Brain microvascular endothelial cell (primary cell): ENCODE data around the gene FYN.

Experiments
- DNase-seq: peaks from one replicate; pipeline ENCODE4 v3.0.0-alpha.2; 2020
- H3K27ac ChIP-seq: fragments of 250-450 bp; sonication (Bioruptor Pico); 2 replicates; pipeline ENCODE4 v1.5.1; 2020; ENCODE audit warnings: mild to moderate bottlenecking, moderate library complexity
- H3K27me3 ChIP-seq: fragments of 250-450 bp; sonication (Bioruptor Pico); replicated peaks from 2 replicates; pipeline ENCODE4 v1.5.1; 2020; ENCODE audit warnings: mild to moderate bottlenecking
- H3K36me3 ChIP-seq: fragments of 250-450 bp; sonication (Bioruptor Pico); replicated peaks from 2 replicates; pipeline ENCODE4 v1.5.1; 2020; ENCODE audit warnings: mild to moderate bottlenecking
- H3K4me3 ChIP-seq: 2 replicates; pipeline ENCODE4 v1.5.1; 2011; ENCODE audit warnings: low read depth, mild to moderate bottlenecking, control low read depth, low read length, moderate library complexity
- in situ Hi-C: cut with HindIII; loops from 2 replicates; pipeline ENCODE4 v1.10.0; 2017; ENCODE audit warnings: low sequenced_read_pairs, low pct_ligation_motif_present
- TF ChIP-seq, protein P1 (sequence below): IDR thresholded peaks from 2 replicates; pipeline ENCODE4 v1.5.1; 2011; ENCODE audit warnings: low read depth, mild to moderate bottlenecking, moderate library complexity, low read length, control low read depth, inconsistent platforms; ENCODE audit errors: missing control alignments

Gene FYN

DNA sequence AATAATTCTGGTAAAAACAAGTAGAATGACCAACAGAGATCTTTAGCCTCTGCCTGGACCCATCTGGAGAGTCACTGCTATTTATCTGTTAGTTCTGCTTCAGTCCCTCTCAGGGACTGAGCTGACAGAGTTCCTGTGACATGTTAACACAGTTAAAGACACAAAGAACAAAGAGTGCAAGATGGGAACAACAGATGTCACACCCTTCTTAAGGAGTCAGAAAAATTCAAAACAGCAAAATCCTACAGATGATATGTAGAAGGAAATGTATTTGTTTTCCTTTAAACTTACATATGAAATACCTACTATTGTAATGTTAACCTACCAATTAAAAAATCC, 102.2 kb downstream of the FYN start:
- TF ChIP-seq, protein P1, sequence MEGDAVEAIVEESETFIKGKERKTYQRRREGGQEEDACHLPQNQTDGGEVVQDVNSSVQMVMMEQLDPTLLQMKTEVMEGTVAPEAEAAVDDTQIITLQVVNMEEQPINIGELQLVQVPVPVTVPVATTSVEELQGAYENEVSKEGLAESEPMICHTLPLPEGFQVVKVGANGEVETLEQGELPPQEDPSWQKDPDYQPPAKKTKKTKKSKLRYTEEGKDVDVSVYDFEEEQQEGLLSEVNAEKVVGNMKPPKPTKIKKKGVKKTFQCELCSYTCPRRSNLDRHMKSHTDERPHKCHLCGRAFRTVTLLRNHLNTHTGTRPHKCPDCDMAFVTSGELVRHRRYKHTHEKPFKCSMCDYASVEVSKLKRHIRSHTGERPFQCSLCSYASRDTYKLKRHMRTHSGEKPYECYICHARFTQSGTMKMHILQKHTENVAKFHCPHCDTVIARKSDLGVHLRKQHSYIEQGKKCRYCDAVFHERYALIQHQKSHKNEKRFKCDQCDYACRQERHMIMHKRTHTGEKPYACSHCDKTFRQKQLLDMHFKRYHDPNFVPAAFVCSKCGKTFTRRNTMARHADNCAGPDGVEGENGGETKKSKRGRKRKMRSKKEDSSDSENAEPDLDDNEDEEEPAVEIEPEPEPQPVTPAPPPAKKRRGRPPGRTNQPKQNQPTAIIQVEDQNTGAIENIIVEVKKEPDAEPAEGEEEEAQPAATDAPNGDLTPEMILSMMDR: no peak
- Histone ChIP-seq H3K4me3 (no peak overlapping the region), H3K27ac (no peak overlapping the region), H3K27me3 (no peaks in the 10 kb centered on the region), H3K36me3 (no peaks in the 10 kb centered on the region)
- no peak for DNase-seq
- in situ Hi-C loops: no loop called here

DNA sequence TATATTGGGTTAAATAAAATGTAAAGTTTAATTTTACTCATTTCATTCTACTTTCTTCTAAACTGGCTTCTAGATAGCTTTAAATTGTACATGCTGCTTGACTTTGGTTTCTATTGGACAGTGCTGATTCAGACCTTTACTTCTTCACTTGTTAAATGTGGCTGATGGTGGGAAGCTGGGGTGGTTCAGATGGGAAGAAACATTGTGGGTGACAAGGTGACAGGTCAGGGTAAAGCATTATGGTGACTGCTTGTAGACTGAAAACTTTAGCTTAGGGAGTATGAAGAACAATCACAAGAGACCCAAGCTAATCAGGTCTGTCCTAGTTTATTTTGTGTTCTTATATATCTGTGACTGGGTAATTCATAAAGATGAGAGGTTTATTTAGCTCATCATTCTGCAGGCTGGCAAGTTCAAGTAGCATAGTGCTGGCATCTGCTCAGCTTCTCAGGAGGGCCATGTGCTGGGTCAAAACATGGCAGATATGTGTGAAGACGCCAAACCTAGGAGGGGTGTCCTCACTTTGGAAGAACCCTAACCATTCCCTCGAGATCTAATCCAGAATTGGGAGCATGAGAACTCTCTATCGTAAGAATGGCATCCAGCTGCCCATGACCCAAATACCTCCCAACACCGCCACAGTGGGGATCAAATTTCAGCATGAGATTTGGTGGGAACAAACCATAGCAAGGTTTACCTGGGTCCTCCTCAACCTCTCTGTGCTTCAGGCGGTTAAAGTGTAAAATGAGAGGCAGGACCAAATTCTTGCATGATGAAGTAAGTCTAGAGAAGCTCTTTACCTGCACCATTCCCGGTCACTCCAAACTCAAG, 102.8 kb downstream of the FYN start:
- TF ChIP-seq, protein P1: no peak
- Histone ChIP-seq H3K27me3 (no peaks in the 10 kb centered on the region), H3K36me3 (no peaks in the 10 kb centered on the region), H3K27ac (no peak overlapping the region), H3K4me3 (no peak overlapping the region)
- DNase-seq: no peak
- in situ Hi-C loops: no loop called here

DNA sequence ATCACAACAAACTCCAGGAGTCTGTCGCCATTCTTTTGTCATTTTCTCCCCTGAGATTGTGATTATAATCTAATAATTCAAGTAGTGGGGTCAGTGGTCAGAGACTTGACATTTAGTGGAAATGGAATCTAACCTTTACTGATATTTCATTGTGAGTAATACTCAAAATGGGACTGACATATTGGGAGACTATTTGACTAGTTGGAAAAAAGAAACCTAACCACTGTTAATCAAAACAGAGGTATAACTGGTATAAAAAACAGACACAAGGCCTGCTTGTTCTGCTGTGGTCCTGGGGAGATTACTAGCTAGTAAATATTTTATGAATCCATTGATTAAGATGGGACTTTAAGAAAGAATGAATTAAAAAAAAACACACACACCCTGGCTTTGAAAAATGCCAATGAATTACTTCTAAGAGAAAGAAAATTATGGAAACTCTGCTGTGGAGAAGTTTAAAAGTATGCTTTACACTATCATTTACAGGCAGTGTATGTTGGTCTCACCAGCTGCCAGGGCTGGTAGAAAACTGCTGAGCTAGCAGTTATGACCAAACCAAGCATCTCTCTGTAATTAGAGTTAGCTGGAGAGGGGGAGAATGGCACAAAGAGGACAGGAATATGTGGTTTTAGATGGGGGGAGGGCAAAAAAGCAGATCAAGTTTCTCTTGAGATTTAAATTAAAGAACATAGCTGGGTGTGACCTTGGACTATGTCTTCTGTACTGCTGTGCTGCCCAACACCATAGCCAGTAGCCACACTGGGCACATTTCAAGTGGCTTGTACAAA, 103.7 kb downstream of the FYN start:
- Histone ChIP-seq H3K36me3 (no peaks in the 10 kb centered on the region), H3K27me3 (no peaks in the 10 kb centered on the region), H3K4me3 (no peak overlapping the region), H3K27ac (no peak overlapping the region)
- in situ Hi-C loops: no loop called here
- TF ChIP-seq, protein P1: no peak
- DNase-seq: no peak

DNA sequence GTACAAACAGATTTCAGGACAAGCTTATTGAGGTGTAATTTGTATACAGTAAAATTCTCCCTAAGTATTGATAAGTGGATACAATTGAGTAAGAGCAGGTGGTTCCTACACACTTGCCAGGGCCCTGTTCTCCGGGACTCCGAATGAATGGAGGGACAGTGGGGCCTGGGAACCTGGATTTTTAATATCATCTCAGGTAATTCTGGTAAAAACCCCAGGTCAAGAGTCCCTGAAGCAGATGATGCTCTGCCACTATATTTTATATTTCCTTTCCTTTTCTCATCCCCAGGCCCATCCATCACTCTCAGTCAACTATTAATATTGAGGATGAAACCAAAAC, 104.9 kb downstream of the FYN start:
- TF ChIP-seq, protein P1: no peak
- no peak overlapping the region for H3K27ac ChIP-seq
- in situ Hi-C loops: no loop called here

DNA sequence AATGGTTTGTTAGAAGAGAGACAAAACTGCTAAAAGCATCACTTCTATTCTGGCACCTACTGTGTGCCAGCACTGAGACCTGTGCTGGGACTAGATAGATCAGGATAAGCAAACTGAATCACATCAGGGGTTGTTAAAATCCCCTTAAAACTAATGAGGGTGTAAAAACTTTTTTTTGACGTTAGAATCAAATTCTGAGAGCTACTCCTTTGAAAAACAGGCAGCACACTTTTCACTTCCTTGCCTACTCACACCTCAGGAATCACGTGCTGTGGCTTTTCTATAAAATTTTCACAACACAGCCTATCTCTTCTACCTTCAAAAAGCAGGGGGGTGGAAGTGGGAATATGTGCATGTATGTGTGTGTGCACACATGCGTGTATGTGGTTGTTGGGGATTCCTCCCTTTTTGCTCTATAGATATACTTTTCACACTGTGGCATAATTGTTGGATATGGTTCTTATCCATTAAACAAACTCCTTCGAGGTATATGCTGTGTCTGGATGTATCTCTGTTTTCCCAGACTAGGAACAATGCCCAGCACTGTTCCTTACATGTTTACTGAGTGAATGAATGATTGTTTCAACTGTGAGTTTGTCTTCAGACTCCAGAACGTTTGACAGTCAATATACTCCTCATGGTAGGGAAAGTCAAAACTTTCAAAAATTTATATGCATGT, 105.4 kb downstream of the FYN start:
- in situ Hi-C loops: no loop called here
- H3K27ac ChIP-seq: no peak overlapping the region
- no peaks in the 10 kb centered on the region for H3K27me3 ChIP-seq
- no peaks in the 10 kb centered on the region for H3K36me3 ChIP-seq
- no peak overlapping the region for H3K4me3 ChIP-seq
- TF ChIP-seq, protein P1: no peak
- no peak for DNase-seq

More for the DNA sequence above, 104.9 kb downstream of the FYN start:
- H3K27me3 ChIP-seq: no peaks in the 10 kb centered on the region
- no peak for DNase-seq
- H3K4me3 ChIP-seq: no peak overlapping the region
- H3K36me3 ChIP-seq: no peaks in the 10 kb centered on the region
